ENCODE results near the gene VAC14. TPM values are rescaled to one million over a fixed set of nuclear protein-coding genes. Genes with fewer than 3 reads are reported as not detected.
"Not testable (repeated sequence)": the region's sequence is repeated elsewhere in the genome, so short reads cannot be mapped to it uniquely, and the experiment has no call there.

Gene VAC14
- polyA plus RNA-seq, 10 donors = 20.1 to 30.6 (median 23.4) TPM

DNA sequence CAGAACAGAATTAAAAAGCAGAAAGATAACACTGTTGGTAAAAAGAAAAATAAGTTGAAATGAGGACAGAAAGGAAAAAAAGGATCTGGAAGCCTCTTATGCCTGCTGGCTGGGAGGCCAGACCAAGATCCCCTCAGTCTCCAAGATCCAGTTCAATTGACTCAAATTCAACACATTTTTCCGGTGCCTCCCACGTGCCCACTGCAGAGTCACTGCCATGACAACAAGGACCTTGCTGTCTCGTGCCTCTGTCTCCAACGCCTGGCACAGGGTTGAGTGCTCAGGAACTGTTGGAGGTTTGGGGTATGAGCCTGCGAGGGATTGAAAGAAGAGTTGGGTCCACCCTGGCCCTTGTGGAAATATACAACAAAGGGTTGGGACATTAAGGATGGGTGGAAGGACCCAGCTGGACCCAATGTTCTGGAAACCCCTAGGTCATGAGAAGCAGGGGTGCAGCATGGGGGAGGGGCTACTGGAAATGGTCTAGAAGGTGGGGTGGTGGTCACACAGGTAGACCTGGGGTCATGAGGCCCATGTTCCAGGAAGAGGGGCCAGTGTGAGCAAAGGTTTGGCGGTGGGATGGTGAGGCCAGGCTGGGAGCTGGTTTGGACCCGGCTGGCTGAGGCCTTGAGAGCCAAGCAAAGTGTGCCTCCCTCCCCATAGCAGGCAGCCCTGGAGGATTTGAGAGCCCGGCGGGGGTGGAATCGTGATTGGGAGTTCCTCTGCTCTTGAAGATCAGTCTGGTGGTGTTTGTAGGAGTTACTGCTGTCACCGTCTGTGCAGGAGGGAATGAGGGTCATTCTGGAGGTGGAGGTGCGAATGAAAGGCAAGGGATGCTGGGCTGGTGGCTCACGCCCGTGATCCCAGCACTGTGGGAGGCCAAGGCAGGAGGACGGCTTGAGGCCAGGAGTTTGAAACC is 153.3 kb downstream of the VAC14 start:
- DNase-seq = no peak

DNA sequence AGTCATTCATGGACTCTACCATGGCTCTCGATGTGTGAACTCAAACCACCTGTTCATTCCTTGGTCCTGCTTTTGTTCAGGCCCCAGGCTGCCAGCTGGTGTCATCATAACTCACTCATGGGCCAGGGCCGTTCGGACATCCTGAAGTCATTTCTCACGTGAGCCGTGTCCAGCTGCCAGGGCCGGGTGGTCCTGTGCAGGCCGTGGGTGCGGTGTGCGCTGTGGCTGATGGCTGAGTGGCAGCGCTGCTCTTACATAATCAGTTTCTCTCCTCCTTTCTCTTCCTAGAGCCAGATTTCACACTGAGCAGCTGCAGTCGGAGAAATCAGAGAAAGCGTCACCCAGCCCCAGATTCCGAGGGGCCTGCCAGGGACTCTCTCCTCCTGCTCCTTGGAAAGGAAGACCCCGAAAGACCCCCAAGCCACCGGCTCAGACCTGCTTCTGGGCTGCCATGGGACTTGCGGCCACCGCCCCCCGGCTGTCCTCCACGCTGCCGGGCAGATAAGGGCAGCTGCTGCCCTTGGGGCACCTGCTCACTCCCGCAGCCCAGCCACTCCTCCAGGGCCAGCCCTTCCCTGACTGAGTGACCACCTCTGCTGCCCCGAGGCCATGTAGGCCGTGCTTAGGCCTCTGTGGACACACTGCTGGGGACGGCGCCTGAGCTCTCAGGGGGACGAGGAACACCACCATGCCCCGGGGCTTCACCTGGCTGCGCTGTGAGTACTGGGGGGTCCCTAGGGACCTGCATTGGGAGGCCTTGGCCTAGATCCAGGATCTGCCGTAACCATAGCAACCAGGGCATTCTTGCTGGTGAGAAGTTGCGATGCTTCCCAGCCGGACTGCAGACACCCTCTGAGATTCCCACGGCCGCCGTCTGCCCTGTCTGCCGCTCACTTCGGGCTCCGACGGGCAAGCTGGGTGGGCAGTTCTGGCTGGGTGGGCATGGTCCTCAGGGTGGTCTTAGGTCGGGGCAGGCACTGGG is 154.4 kb downstream of the VAC14 start, which contains the start of gene IL34:
TSS of gene IL34 (plus strand) at position 300 of the 982 bp plus-strand sequence. CDS start at position 689, 389 bp downstream.
- peak in 2 of 3 donors; percentile 36 to 49 for DNase-seq

DNA sequence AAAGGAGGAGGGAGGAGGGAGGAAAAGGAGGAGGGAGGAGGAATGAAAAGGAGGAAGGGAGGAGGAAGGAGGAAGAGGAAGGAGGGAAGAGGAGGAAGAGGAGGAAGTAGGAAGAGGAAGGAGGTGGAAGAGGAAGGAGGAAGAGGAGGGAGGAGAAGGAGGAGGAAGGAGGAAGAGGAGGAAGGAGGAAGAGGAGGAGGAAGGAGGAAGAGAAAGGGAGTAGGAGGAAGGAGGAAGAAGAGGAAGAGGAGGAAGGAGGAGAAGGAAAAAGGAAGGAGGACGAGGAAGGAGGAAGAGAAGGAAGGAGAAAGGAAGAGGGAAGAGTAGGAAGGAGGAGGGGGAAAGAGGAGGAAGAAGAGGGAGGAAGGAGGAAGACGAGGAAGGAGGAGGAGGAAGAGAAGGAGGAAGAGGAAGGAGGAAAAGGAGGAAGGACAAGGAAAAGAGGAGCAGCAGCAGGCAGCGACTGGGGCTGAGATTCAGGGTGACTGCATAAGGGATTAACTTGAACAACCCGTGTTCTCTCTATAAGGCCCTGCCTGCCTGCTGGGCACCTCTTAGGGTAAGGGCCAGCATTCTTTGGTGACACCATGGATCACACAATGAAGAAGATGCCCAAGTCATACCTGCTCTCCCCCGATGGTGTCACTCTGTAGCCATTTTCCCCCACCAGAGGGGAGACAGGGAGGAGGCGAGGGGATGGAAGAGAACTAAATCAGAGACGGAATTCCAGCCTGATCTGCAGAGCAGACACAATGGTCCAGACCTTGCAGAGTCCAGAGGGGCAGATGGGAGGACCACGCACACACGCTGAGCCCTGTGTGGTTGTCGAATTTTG is 156.0 kb downstream of the VAC14 start:
- no peak for DNase-seq

DNA sequence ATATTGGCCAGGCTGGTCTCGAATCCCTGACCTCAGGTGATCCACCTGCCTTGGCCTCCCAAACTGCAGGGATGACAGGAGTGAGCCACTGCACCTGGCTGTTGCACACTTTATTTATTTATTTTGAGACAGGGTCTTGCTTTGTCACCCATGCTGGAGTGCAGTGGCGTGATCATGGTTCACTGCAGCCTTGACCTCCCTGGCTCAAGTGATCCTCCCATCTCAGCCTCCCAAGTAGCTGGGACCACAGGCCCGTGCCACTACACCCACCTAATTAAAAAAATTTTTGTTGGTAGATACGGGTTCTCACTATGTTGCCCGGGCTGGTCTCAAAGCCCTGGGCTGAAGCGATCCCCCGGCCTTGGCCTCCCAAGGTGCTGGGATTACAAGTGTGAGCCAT is 157.7 kb downstream of the VAC14 start:
- not testable (repeated sequence) for DNase-seq

DNA sequence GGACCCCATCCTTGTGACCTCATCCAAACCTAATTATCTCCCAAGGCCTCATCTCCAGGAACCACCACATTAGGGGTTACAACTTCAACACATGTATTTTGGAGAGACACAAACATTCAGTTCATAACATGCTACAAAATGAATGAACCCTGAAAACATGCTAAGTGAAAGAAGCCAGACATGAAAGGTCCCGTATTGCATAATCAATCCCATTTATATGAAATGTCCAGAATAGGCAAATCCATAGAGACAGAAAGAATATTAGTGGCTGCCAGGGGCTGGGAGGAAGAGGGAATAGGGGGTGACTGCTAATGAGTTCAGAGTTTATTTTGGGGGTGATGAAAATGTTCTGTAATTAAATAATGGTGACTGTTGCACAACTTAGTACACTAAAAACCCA is 158.3 kb downstream of the VAC14 start:
- DNase-seq = no peak

DNA sequence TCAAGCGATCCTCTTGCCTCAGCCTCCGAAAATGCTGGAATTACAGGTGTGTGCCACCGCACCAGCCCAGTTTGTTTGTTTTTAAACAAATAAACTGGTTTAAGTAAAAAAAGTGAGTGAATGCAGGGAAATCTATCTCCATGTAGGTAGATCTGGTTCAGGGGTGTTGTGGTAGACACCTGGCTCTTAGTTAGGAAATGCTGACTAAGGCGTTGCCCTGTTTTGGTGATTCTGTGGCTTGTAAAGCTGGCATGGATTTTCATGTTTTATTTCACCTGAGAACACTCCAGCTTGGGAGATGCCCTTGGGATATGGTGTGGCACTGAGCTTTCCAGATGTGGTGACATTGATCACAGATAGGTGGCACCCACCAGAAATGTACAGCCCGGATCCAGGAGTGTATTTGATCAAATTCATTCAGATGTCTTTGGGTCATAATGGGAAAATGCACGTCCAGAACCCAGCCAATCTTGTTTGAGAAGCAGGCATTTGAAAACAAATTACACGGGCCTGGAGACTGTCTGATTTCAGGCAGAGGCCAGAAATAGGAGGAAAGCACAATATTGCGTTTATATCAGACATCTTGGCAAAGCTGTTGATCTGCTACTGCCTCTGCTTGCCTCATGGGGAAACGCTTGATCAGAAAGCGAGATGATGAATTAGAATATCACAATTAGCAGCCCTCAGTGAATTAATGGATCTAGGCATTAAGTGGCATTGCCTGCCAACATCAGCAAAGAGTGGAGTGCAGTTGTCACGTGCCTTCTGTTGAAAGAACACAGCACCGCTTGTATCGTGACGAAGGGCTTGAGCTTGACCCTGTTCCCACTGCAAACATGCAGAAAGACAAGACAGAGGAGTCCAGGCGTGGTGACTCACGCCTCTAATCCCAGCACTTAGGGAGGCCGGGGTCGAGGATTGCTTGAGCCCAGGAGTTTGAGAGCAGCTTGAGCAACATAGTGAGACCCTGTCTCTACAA is 161.9 kb downstream of the VAC14 start:
- no peak for DNase-seq

Other genes with a start within 250 kb of the VAC14 start
- 1 to 10 TPM; 4.4 to 7.4 (median 5.5) TPM for gene IL34, start 154.6 kb downstream of the VAC14 start, polyA plus RNA-seq (ENCODE audit: insufficient read length in 10 of 10)
- 100 to 1,000 TPM in 6 of 10 donors, 10 to 100 TPM in 4; 89.5 to 129 (median 103) TPM for gene MTSS2, start 115.1 kb downstream of the VAC14 start, polyA plus RNA-seq (ENCODE audit: insufficient read length in 10 of 10)

Measured in muscle of back (tissue), 11 donors.